ENCODE data around the gene CDCA7L.

The CDCA7L gene

GRCh38 chr7:21945454-21946221 is at the start of gene CDCA7L:
TSS of gene CDCA7L (minus strand) at chr7:21945899. CDS start at chr7:21945804, 95 bp downstream.
- DNase-seq (ENCODE audit: low read depth in 2 of 2), result peak; percentile 8 to 19

- DNase-seq (ENCODE audit: low read depth in 2 of 2), result no peak
Observed at GRCh38 chr7:21986096-21986495, 40.4 kb upstream of the CDCA7L start.

- DNase-seq (ENCODE audit: low read depth in 2 of 2), result no peak
Observed at GRCh38 chr7:21984042-21984441, 38.3 kb upstream of the CDCA7L start.

- DNase-seq (ENCODE audit: low read depth in 2 of 2), result no peak
Observed at GRCh38 chr7:21983056-21983455, 37.4 kb upstream of the CDCA7L start.

- no peak for DNase-seq (ENCODE audit: low read depth in 2 of 2)
Observed at GRCh38 chr7:21981524-21981923, 35.8 kb upstream of the CDCA7L start.

- DNase-seq (ENCODE audit: low read depth in 2 of 2), result no peak
Observed at GRCh38 chr7:21980926-21981500, 35.3 kb upstream of the CDCA7L start.

GRCh38 chr7:21972397-21972784 is 26.7 kb upstream of the CDCA7L start:
- DNase-seq (ENCODE audit: low read depth in 2 of 2), result no peak

- no peak for DNase-seq (ENCODE audit: low read depth in 2 of 2)
Observed at GRCh38 chr7:21971780-21972396, 26.2 kb upstream of the CDCA7L start.

- no peak for DNase-seq (ENCODE audit: low read depth in 2 of 2)
Observed at GRCh38 chr7:21969822-21970221, 24.1 kb upstream of the CDCA7L start.

GRCh38 chr7:21967598-21968003 is 21.9 kb upstream of the CDCA7L start:
- peak in 1 of 2 donors; percentile 2 for DNase-seq (ENCODE audit: low read depth in 2 of 2)

- no peak for DNase-seq (ENCODE audit: low read depth in 2 of 2)
Observed at GRCh38 chr7:21966271-21966670, 20.6 kb upstream of the CDCA7L start.

- no peak for DNase-seq (ENCODE audit: low read depth in 2 of 2)
Observed at GRCh38 chr7:21965291-21965690, 19.6 kb upstream of the CDCA7L start.

- DNase-seq (ENCODE audit: low read depth in 2 of 2), result no peak
Observed at GRCh38 chr7:21962677-21963076, 17.0 kb upstream of the CDCA7L start.

GRCh38 chr7:21960922-21961321 is 15.2 kb upstream of the CDCA7L start:
- no peak for DNase-seq (ENCODE audit: low read depth in 2 of 2)

GRCh38 chr7:21959387-21959776 is 13.7 kb upstream of the CDCA7L start:
- DNase-seq (ENCODE audit: low read depth in 2 of 2), result no peak

- no peak for DNase-seq (ENCODE audit: low read depth in 2 of 2)
Observed at GRCh38 chr7:21953781-21954180, 8.1 kb upstream of the CDCA7L start.

GRCh38 chr7:21948887-21949540 is 3.3 kb upstream of the CDCA7L start:
- DNase-seq (ENCODE audit: low read depth in 2 of 2), result no peak

GRCh38 chr7:21948364-21948763 is 2.7 kb upstream of the CDCA7L start:
- DNase-seq (ENCODE audit: low read depth in 2 of 2), result no peak

GRCh38 chr7:21947946-21948345 is 2.2 kb upstream of the CDCA7L start:
- DNase-seq (ENCODE audit: low read depth in 2 of 2), result no peak

- no peak for DNase-seq (ENCODE audit: low read depth in 2 of 2)
Observed at GRCh38 chr7:21947056-21947455, 1.4 kb upstream of the CDCA7L start.

- no peak for DNase-seq (ENCODE audit: low read depth in 2 of 2)
Observed at GRCh38 chr7:21946222-21946709, 567 bp upstream of the CDCA7L start.
